DMS 273 (cell line): ENCODE measurements around the gene NUS1.
A peak's percentile ranks its signal among the peaks of the same experiment; 100 is the strongest.
"Not testable (repeated sequence)": the region's sequence is repeated elsewhere in the genome, so short reads cannot be mapped to it uniquely, and the experiment has no call there.

Experiments used
- DNase-seq: peaks from one replicate; lab custom pipeline; 2025; ENCODE audit not compliant: unreplicated experiment; lab: John Stamatoyannopoulos, UW

Gene NUS1

GRCh38 chr6:117706936-117707509 is 31.8 kb downstream of the NUS1 start:
- not testable (repeated sequence) for DNase-seq

DNA sequence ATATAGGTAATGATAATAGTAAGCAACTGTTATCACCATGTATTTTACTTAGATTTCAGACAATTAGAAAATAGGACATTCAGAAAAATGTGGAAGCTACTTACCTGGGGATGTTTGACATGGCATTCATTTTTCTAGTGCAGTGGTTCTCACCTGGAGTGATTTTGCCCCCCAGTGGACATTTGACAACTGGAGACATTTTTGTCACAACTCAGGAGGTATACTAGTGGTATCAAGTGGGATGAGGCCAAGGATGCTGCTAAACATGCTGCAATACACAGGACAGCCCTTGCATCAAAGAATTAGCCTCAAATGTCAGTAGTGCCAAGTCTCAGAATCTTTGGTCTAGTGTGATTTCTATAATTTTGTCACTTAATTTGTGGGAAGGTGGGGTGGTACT is 36.1 kb downstream of the NUS1 start:
- DNase-seq = peak; percentile 29

DNA sequence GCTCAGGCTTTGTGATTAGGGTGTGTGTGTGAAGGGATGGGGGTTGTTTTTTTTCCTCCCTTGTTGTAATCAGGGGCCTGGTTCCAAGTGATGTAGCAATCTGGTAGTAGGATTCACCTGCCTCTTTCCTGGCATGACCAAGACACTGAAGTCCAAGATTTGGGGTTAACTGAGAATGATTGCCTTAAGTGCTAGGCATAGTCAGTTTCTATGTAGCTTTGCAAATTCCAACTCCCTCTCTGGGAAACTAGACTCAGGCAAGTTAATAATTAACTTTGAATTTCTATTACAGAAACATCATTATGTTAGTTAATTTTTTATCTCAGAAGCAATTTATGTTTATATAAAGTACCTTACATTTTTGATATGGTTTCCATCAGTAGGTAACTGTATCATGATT is 43.6 kb downstream of the NUS1 start:
- DNase-seq = no peak

GRCh38 chr6:117721520-117721919 is 46.3 kb downstream of the NUS1 start:
- not testable (repeated sequence) for DNase-seq

GRCh38 chr6:117728626-117729025 is 53.4 kb downstream of the NUS1 start:
- DNase-seq = peak; percentile 85

GRCh38 chr6:117729613-117730012 is 54.3 kb downstream of the NUS1 start:
- DNase-seq = peak; percentile 30

GRCh38 chr6:117733341-117733740 is 58.1 kb downstream of the NUS1 start:
- no peak for DNase-seq

DNA sequence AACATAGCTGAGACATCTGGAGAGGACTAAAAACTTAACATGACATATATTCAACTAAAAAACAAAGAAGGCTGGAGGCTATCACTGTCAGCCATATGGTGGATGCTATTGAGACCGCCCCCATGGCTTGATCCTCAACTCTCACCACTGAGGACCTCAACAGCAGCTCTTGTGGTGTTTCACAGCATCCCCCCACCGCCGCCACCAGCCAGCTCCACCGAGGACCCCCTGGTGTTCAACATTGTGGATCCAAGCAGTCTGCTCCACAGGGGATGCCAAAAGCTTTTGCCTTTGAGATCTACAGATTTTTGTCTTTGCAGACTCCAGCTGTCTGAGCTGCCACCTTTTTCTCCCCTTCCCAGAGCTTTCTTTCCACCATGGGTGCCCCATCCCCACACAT is 64.6 kb downstream of the NUS1 start:
- peak; percentile 65 for DNase-seq

DNA sequence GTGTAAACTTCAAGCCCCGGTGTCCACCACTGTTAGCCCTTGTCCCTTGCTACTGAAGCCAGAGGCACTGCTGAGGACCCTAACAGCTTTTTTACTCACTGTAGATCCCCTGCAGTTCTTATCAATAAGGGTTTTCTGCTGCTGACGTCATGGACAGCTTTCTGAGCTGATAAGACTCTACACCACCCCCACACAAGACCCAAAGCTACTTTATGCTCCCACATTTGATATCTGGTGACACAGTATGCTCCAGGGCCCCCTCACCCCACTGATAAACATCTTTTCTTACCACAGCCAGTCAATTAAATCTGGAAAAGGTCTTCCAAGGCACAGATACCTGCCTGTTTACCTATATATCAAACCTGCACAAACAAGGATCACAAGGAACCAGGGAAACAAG is 65.3 kb downstream of the NUS1 start:
- no peak for DNase-seq

DNA sequence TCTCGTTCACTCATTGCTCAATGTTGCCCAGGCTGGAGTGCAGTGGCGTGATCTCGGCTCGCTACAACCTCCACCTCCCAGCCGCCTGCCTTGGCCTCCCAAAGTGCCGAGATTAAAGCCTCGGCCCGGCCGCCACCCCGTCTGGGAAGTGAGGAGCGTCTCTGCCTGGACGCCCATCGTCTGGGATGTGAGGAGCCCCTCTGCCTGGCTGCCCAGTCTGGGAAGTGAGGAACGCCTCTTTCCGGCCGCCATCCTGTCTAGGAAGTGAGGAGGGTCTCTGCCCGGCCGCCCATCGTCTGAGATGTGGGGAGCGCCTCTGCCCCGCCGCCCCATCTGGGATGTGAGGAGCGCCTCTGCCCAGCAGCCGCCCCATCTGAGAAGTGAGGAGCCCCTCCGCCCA is 75.4 kb downstream of the NUS1 start:
- DNase-seq = not testable (repeated sequence)
